GM21390 (cell line): ENCODE measurements around the gene AK8.

Experiments used
- ATAC-seq: cut with Tn5 transposase; IDR thresholded peaks from one replicate; pipeline ENCODE4 v1.9.1; 2021; ENCODE audit not compliant: unreplicated experiment

Gene AK8

DNA sequence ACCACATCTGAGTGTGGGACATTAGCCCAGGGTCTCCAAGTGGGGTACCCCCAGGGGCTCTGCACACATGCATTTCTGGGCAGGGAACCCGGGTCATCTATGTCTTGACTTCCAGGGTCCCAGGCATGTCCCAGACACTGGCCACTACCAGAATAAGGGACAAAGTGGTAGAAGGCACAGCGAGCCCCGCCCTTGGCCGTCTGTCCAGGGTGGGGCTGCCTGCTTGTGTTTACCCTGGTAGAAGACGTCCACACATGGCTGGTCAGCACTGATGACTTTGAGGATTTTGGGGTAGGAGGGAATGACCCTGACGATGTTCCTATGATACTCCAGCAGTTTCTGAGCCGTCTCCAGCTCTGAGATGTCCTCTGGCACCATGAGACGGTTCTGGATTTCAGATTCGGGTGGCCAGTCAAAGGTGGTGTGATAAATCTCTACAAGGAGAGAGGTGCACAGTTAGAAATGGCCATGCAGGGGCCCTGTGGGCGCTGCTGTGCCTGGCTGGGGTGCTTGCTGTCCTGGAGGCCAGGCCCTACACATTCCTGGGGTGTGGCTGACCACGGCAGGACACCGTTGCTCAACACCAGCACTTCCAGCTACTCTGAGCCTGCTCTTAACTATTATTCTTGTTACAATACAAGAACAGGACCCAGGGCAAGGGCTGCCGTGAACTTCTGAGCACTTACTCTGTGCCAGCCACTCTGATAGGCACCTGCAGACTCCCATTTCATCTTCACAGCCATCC lies 51.3 kb downstream of the AK8 start:
- ATAC-seq, result no peak

GRCh38 chr9:132826131-132826530 lies 52.0 kb downstream of the AK8 start:
- no peak for ATAC-seq

- no peak for ATAC-seq
Measured at GRCh38 chr9:132825430-132825829, 52.7 kb downstream of the AK8 start.

- ATAC-seq, result no peak
Measured at GRCh38 chr9:132824951-132825350, 53.1 kb downstream of the AK8 start.

- ATAC-seq, result no peak
Measured at GRCh38 chr9:132824151-132824550, 53.9 kb downstream of the AK8 start.

GRCh38 chr9:132823370-132824145 lies 54.5 kb downstream of the AK8 start:
- ATAC-seq, result no peak

DNA sequence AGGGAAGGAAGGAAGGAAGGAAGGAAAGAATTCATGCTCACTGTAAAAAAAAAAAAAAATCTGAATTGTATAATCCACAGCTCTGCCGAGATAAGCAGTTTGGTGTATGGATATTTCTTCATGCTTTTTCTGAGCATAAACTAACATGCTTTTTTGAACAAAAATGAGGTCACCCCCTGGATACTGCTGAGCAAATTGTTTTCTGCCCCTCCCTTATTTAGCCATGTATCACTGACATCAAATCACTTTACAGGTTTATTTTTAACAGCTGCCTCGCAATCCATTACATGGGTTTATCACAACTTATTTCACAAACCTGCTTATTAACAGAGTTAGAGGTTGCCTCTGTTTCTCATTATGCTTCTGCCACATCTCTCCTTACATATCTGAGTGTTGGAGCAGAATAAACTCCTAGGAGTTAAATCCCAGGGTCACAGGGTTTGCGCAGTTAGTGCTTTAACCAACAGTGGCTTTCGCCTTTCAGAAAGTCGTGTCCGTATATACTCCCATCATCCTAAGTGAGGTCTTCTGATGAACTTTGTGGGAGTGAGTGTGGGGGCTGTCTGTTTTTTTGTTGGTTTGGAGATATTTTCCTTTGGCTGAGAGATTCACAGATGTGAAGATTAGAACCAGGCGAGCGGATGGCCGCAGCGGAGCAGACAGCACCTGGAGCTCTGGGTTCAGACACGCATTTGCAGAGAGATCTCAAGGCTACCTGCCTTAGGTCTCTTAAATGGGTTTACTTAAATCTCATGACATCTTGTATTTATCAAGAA lies 57.7 kb downstream of the AK8 start:
- ATAC-seq, result no peak

GRCh38 chr9:132818588-132818987 lies 59.5 kb downstream of the AK8 start:
- ATAC-seq, result no peak

GRCh38 chr9:132814937-132815336 lies 63.1 kb downstream of the AK8 start:
- ATAC-seq, result no peak

- ATAC-seq, result no peak
Measured at GRCh38 chr9:132813115-132813771, 64.8 kb downstream of the AK8 start.

DNA sequence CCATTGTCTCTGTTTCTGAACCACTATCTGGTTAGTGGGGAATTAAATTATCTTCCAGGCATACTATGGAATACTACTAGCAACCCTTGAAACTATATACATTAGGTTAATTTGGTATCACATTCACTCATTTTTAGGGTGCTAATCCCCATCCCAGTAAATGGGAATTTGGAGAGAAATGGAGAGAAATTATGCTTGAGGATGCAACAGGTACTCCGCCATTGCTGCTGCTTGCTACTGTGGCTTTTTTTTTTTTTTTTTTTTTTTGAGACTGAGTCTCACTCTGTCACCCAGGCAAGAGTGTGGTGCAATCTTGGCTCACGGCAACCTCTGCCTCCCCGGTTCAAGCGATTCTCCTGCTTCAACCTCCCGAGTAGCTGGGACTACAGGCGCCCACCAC lies 66.1 kb downstream of the AK8 start:
- no peak for ATAC-seq

- ATAC-seq, result no peak
Measured at GRCh38 chr9:132810314-132810713, 67.8 kb downstream of the AK8 start.

GRCh38 chr9:132809677-132810271 lies 68.3 kb downstream of the AK8 start:
- ATAC-seq, result no peak

DNA sequence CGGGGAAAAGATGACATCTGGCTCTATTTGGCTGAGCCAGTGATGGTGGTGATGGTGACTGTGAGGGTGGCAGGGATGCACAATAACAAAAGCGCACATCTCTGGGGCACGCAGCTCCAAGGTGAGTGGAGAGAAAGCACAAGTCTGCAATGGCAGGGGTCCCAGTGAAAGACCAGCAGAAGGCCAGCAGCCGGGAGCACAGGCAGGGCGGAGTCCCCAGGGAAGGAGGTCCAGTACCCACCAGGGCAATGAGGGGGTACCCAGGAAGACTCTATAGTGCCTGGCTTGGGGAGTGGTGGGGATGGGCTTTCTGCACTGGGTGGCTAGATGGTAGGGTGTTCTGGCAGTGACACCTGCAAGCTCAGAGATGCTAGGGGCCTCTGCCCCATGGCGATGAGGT lies 69.4 kb downstream of the AK8 start:
- no peak for ATAC-seq

GRCh38 chr9:132806723-132807421 lies 71.2 kb downstream of the AK8 start:
- ATAC-seq, result no peak

- ATAC-seq, result no peak
Measured at GRCh38 chr9:132806306-132806705, 71.8 kb downstream of the AK8 start.

- no peak for ATAC-seq
Measured at GRCh38 chr9:132804576-132805295, 73.3 kb downstream of the AK8 start.

DNA sequence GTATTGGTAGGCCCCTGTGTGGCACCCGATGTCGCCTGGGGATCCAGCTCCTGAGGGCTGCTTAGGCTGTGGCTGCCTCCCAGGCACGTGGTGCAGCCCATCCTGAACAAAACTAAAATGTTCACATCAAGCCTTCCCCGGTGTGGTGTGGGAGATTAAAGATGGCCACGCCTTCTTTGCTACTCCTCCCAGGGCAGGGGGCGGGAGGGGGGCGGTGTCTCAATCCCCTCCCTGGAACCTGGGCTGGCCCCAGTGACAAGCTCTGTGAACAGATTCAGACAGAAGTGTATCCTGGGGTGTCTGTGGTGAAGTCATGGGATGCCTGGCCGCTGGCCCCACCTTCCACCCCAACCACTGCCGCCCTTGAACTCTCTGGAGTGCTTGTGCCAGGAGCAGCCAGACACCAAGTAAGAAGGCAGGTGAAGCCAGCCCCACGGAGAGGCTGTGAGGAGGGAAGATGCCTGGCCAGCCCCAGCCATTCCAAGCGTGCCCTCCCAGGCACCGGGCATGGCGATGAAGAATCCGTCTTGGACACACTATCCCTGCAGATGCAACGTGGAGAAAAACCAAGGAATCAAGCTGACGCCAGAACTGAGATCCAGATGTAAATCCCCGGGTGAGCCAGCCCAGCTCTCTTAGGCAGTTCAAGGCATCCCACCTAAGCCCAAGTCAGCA lies 75.8 kb downstream of the AK8 start:
- ATAC-seq, result no peak

- ATAC-seq, result no peak
Measured at GRCh38 chr9:132801659-132802058, 76.4 kb downstream of the AK8 start.
